Uterus (tissue), 2 donors: ENCODE results near the gene RMP24.

Experiments used
- CTCF ChIP-seq, 4 experiments: fragments of 200-600 bp in 2 of 4; fragments of 450-650 bp in 2 of 4; sonication (generic) in 2 of 4; IDR thresholded peaks; one replicate each; pipeline ENCODE4 v1.5.1; 2016 to 2019; ENCODE audit warnings: antibody characterized with exemption in 4 of 4, mild to moderate bottlenecking in 2 of 4, moderate library complexity in 1 of 4
- POLR2A ChIP-seq, 2 donors: fragments of 450-650 bp; IDR thresholded peaks; one replicate each; pipeline ENCODE4 v1.6.1; 2016; ENCODE audit warnings: antibody characterized with exemption in 2 of 2, mild to moderate bottlenecking in 1 of 2, moderate library complexity in 1 of 2

GRCh38 chr18:35934891-35935290, 37.6 kb upstream of the RMP24 start:
- no peak for TF ChIP-seq POLR2A (IDR thresholded peaks at IDR 0.05)
- TF ChIP-seq CTCF (IDR thresholded peaks at IDR 0.05): no peak
